ENCODE results near the gene USP48.

Gene USP48

GRCh38 chr1:21704145-21704544 is 78.8 kb downstream of the USP48 start (continued):
- TF ChIP-seq PRDM10 (tag by site-specific recombination; IDR thresholded peaks at IDR 0.05): no peak

- ChIA-PET CTCF (interaction anchor here (0.6 to 2.0 kb wide), 12 partner anchors 20 to 945 kb away, joined by 3 to 9 read pairs (median 4); no protein-coding TSS in a partner anchor), POLR2A (no interaction called here)
- H3K9me3 ChIP-seq (ENCODE audit: control insufficient read depth, insufficient read depth, low read depth, low read length): no peaks in the 10 kb centered on the region
- H3K4me3 ChIP-seq (ENCODE audit: low read depth, low read length): no peak overlapping the region
- H3K36me3 ChIP-seq (ENCODE audit: control insufficient read depth in 2 of 2, insufficient read depth in 1 of 2, low read length in 2 of 2): peaks cover 8 to 75% of the 10 kb centered on the region in 2 experiments
- no peaks in the 10 kb centered on the region for H3K4me1 ChIP-seq (ENCODE audit: control insufficient read depth, insufficient read depth, low read length)
- TF ChIP-seq ZNF777 (tag by site-specific recombination; IDR thresholded peaks at IDR 0.05; ENCODE audit: borderline replicate concordance) (no peak), ZBTB17 (tag by site-specific recombination; IDR thresholded peaks at IDR 0.05) (no peak), ZNF654 (tag by site-specific recombination; IDR thresholded peaks at IDR 0.05; ENCODE audit: low read depth) (peak; percentile 23)
- H3K27ac ChIP-seq (ENCODE audit: extremely low read depth, low read depth, low read length): no peak overlapping the region
Observed at GRCh38 chr1:21703318-21703963, 79.5 kb downstream of the USP48 start.

- ChIA-PET CTCF (interaction anchor here (0.6 to 2.0 kb wide), 5 partner anchors 43 to 264 kb away, joined by 3 to 9 read pairs (median 3); no protein-coding TSS in a partner anchor), POLR2A (no interaction called here)
- Histone ChIP-seq H3K9me3 (ENCODE audit: control insufficient read depth, insufficient read depth, low read depth, low read length) (no peaks in the 10 kb centered on the region), H3K36me3 (ENCODE audit: control insufficient read depth in 2 of 2, insufficient read depth in 1 of 2, low read length in 2 of 2) (peaks cover 8 to 73% of the 10 kb centered on the region in 2 experiments), H3K27ac (ENCODE audit: extremely low read depth, low read depth, low read length) (no peak overlapping the region), H3K4me3 (ENCODE audit: low read depth, low read length) (no peak overlapping the region), H3K4me1 (ENCODE audit: control insufficient read depth, insufficient read depth, low read length) (no peaks in the 10 kb centered on the region)
- TF ChIP-seq ZNF600 (tag by site-specific recombination; IDR thresholded peaks at IDR 0.05): no peak
Observed at GRCh38 chr1:21702780-21703179, 80.2 kb downstream of the USP48 start.

- POLR2A ChIA-PET: no interaction called here
- TF ChIP-seq EGR2 (tag by site-specific recombination; IDR thresholded peaks at IDR 0.05; ENCODE audit: low read depth) (no peak), ZNF26 (tag by site-specific recombination; IDR thresholded peaks at IDR 0.05) (no peak), ZNF530 (tag by site-specific recombination; IDR thresholded peaks at IDR 0.05; ENCODE audit: low read depth) (no peak), WT1 (tag by site-specific recombination; IDR thresholded peaks at IDR 0.05) (no peak)
- no peak overlapping the region for H3K4me3 ChIP-seq (ENCODE audit: low read depth, low read length)
- H3K9me3 ChIP-seq (ENCODE audit: control insufficient read depth, insufficient read depth, low read depth, low read length): no peaks in the 10 kb centered on the region
- peaks cover 8 to 69% of the 10 kb centered on the region in 2 experiments for H3K36me3 ChIP-seq (ENCODE audit: control insufficient read depth in 2 of 2, insufficient read depth in 1 of 2, low read length in 2 of 2)
- no peaks in the 10 kb centered on the region for H3K4me1 ChIP-seq (ENCODE audit: control insufficient read depth, insufficient read depth, low read length)
- no peak overlapping the region for H3K27ac ChIP-seq (ENCODE audit: extremely low read depth, low read depth, low read length)
- CTCF ChIA-PET: interaction anchor here (1.0 kb wide), 1 partner anchor 261 kb away, joined by 3 read pairs; no protein-coding TSS in a partner anchor
Observed at GRCh38 chr1:21701401-21701800, 81.5 kb downstream of the USP48 start.

- Histone ChIP-seq H3K4me1 (ENCODE audit: control insufficient read depth, insufficient read depth, low read length) (no peaks in the 10 kb centered on the region), H3K27ac (ENCODE audit: extremely low read depth, low read depth, low read length) (no peak overlapping the region), H3K4me3 (ENCODE audit: low read depth, low read length) (no peak overlapping the region), H3K36me3 (ENCODE audit: control insufficient read depth in 2 of 2, insufficient read depth in 1 of 2, low read length in 2 of 2) (peaks cover 8 to 70% of the 10 kb centered on the region in 2 experiments), H3K9me3 (ENCODE audit: control insufficient read depth, insufficient read depth, low read depth, low read length) (no peaks in the 10 kb centered on the region)
- TF ChIP-seq TCF7L2 (IDR thresholded peaks at IDR 0.05; ENCODE audit: borderline replicate concordance, low read depth, low read length) (no peak), ZBTB44 (tag by site-specific recombination; IDR thresholded peaks at IDR 0.05) (no peak), ZNF677 (tag by site-specific recombination; IDR thresholded peaks at IDR 0.05) (no peak), FEZF1 (tag by site-specific recombination; IDR thresholded peaks at IDR 0.05) (no peak), ZNF501 (tag by site-specific recombination; IDR thresholded peaks at IDR 0.05) (no peak), ZFP3 (tag by site-specific recombination; IDR thresholded peaks at IDR 0.05; ENCODE audit: low read depth) (no peak), REPIN1 (tag by site-specific recombination; IDR thresholded peaks at IDR 0.05; ENCODE audit: low read depth) (no peak), ZNF248 (tag by site-specific recombination; IDR thresholded peaks at IDR 0.05) (no peak), ZNF394 (tag by site-specific recombination; IDR thresholded peaks at IDR 0.05; ENCODE audit: borderline replicate concordance) (no peak), ZNF521 (tag by site-specific recombination; IDR thresholded peaks at IDR 0.05) (no peak)
- CTCF ChIA-PET: no interaction called here
- POLR2A ChIA-PET: no interaction called here
Observed at GRCh38 chr1:21700094-21700493, 82.9 kb downstream of the USP48 start.
